HL-60 (cell line): ENCODE results near the gene PTPRN2.

Source experiments
- DNase-seq, 2 experiments: peaks; one replicate each; pipeline ENCODE4 v3.0.0-alpha.2; 2010 to 2020; ENCODE audit warnings: low read depth in 1 of 2, low spot score in 1 of 2
- H3K27ac ChIP-seq: fragments of 250-450 bp; sonication (Bioruptor Pico); replicated peaks from 2 replicates; pipeline ENCODE4 v1.5.1; 2020; ENCODE audit warnings: mild to moderate bottlenecking, moderate library complexity
- H3K27me3 ChIP-seq: fragments of 250-450 bp; sonication (Bioruptor Pico); 2 replicates; pipeline ENCODE4 v1.5.1; 2021; ENCODE audit warnings: mild to moderate bottlenecking, moderate library complexity; ENCODE audit not compliant: insufficient read depth, poor library complexity, severe bottlenecking
- H3K4me3 ChIP-seq: replicated peaks from 2 replicates; pipeline ENCODE4 v1.5.1; 2011; ENCODE audit warnings: mild to moderate bottlenecking, control low read depth, low read length; ENCODE audit not compliant: insufficient read depth
- GABPA ChIP-seq: IDR thresholded peaks from 2 replicates; pipeline ENCODE4 v1.6.1; 2012; ENCODE audit warnings: low read depth
- POLR2AphosphoS5 ChIP-seq: IDR thresholded peaks from 2 replicates; pipeline ENCODE4 v1.6.1; 2012; ENCODE audit warnings: low read depth
- SPI1 ChIP-seq: IDR thresholded peaks from 2 replicates; pipeline ENCODE4 v1.6.1; 2012; ENCODE audit warnings: low read depth, mild to moderate bottlenecking, borderline replicate concordance
- TF ChIP-seq, protein P1 (sequence below): IDR thresholded peaks from 2 replicates; pipeline ENCODE4 v1.6.1; 2012; ENCODE audit warnings: low read depth; ENCODE audit not compliant: insufficient replicate concordance
- TF ChIP-seq, protein P2 (sequence below): IDR thresholded peaks from one replicate; pipeline ENCODE4 v1.5.1; 2011; ENCODE audit warnings: low read length, control low read depth, inconsistent platforms; ENCODE audit not compliant: insufficient read depth

Gene PTPRN2

DNA sequence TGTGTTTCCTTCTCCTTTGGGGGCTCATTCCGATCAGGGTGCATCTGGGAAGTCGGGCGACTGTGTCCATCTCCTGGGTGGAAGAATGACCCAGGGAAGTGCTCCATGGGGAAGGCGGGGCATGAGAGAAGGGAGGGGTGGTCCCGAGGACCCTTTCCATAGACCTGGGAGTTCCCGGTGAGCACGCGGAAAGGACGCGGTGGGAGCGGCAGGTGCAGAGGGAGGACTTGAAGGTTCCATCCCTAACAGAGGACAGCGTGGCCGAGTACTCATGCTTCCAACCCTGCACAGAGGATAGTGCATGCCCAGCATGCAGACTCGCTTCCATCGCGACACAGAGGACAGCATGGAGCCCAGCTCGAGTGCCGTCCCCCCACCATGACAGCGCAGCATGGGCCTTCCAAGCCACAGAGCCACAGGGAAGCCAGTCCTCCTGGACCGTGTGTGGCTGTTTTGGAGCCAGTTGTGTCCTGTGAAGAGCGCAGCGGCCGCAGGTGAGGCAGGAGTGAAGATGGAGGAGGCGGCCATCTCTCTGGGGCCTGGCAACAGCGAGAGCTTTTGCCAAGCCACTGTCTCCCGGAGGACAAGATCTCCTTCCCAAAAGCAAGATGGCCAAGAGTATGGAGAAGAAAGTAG is 969.4 kb downstream of the PTPRN2 start:
- no peak overlapping the region for H3K4me3 ChIP-seq
- DNase-seq: no peak

DNA sequence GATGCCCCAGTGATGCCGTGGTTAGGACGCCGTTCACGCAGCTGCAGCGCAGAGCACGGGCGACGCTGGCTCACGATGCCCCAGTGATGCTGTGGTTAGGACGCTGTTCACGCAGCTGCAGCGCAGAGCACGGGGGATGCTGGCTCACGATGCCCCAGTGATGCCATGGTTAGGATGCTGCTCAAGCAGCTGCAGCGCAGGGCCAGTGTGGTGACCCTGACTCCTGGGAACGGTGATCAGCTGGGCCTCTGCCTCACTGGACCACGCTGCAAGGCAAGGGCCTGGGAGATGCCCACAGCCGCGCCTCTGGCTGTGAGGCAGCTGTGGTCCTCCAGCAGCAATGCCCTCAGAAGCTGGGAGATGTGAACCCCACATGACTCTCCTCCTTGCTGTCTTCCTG is 970.2 kb downstream of the PTPRN2 start:
- no peaks in the 10 kb centered on the region for H3K27me3 ChIP-seq
- H3K27ac ChIP-seq: no peak overlapping the region
- H3K4me3 ChIP-seq: no peak overlapping the region
- TF ChIP-seq, protein P1, sequence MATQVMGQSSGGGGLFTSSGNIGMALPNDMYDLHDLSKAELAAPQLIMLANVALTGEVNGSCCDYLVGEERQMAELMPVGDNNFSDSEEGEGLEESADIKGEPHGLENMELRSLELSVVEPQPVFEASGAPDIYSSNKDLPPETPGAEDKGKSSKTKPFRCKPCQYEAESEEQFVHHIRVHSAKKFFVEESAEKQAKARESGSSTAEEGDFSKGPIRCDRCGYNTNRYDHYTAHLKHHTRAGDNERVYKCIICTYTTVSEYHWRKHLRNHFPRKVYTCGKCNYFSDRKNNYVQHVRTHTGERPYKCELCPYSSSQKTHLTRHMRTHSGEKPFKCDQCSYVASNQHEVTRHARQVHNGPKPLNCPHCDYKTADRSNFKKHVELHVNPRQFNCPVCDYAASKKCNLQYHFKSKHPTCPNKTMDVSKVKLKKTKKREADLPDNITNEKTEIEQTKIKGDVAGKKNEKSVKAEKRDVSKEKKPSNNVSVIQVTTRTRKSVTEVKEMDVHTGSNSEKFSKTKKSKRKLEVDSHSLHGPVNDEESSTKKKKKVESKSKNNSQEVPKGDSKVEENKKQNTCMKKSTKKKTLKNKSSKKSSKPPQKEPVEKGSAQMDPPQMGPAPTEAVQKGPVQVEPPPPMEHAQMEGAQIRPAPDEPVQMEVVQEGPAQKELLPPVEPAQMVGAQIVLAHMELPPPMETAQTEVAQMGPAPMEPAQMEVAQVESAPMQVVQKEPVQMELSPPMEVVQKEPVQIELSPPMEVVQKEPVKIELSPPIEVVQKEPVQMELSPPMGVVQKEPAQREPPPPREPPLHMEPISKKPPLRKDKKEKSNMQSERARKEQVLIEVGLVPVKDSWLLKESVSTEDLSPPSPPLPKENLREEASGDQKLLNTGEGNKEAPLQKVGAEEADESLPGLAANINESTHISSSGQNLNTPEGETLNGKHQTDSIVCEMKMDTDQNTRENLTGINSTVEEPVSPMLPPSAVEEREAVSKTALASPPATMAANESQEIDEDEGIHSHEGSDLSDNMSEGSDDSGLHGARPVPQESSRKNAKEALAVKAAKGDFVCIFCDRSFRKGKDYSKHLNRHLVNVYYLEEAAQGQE: no peak
- no peak for TF ChIP-seq POLR2AphosphoS5
- TF ChIP-seq GABPA: no peak
- no peak for TF ChIP-seq SPI1
- TF ChIP-seq, protein P2, sequence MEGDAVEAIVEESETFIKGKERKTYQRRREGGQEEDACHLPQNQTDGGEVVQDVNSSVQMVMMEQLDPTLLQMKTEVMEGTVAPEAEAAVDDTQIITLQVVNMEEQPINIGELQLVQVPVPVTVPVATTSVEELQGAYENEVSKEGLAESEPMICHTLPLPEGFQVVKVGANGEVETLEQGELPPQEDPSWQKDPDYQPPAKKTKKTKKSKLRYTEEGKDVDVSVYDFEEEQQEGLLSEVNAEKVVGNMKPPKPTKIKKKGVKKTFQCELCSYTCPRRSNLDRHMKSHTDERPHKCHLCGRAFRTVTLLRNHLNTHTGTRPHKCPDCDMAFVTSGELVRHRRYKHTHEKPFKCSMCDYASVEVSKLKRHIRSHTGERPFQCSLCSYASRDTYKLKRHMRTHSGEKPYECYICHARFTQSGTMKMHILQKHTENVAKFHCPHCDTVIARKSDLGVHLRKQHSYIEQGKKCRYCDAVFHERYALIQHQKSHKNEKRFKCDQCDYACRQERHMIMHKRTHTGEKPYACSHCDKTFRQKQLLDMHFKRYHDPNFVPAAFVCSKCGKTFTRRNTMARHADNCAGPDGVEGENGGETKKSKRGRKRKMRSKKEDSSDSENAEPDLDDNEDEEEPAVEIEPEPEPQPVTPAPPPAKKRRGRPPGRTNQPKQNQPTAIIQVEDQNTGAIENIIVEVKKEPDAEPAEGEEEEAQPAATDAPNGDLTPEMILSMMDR: no peak
- no peak for DNase-seq

More for the DNA sequence above, 969.4 kb downstream of the PTPRN2 start:
- no peak overlapping the region for H3K27ac ChIP-seq
- no peaks in the 10 kb centered on the region for H3K27me3 ChIP-seq
- TF ChIP-seq, protein P1: no peak
- TF ChIP-seq, protein P2: no peak
- TF ChIP-seq GABPA (no peak), POLR2AphosphoS5 (no peak), SPI1 (no peak)

DNA sequence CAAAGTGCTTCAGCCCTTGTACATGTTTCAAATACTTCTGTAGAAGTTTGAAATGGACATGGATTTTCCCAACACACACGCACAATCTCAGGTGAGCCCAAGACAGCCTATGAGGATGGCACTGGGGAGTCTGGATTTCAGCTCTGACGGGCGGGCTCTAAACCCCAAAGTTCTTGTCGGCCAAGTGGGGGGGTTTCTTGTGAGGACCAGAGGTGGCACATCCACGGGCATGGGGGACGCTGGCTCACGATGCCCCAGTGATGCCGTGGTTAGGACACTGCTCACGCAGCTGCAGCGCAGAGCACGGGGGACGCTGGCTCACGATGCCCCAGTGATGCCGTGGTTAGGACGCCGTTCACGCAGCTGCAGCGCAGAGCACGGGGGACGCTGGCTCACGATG is 970.7 kb downstream of the PTPRN2 start:
- no peak for DNase-seq
- TF ChIP-seq SPI1 (no peak), GABPA (no peak), POLR2AphosphoS5 (no peak)
- TF ChIP-seq, protein P2: no peak
- TF ChIP-seq, protein P1: no peak
- H3K4me3 ChIP-seq: no peak overlapping the region
- H3K27me3 ChIP-seq: no peaks in the 10 kb centered on the region
- H3K27ac ChIP-seq: no peak overlapping the region
